Spleen (tissue), 11 donors: ENCODE results near the gene SUN5. TPM values are rescaled to one million over a fixed set of nuclear protein-coding genes. Genes with fewer than 3 reads are reported as not detected.

ENCODE experiments used
- DNase-seq: peaks from one replicate; pipeline ENCODE4 v3.0.0-alpha.2; 2020
- H3K27ac ChIP-seq, 8 donors: fragments of 200-600 bp; sonication (generic) in 7 of 8; 1 replicate in 4 of 8; 2 replicates in 4 of 8; pipeline versions ENCODE4 v1.5.0 to v1.8.0; 2016 to 2021; ENCODE audit warnings: inconsistent platforms in 4 of 8, mild to moderate bottlenecking in 4 of 8, moderate library complexity in 1 of 8
- H3K27me3 ChIP-seq, 7 donors: fragments of 200-600 bp; sonication (generic) in 6 of 7; replicated peaks in 1 of 7; 1 replicate in 4 of 7; 2 replicates in 3 of 7; pipeline versions ENCODE4 v1.5.0 to v1.8.0; 2016 to 2021; ENCODE audit warnings: inconsistent platforms in 3 of 7, mild to moderate bottlenecking in 1 of 7
- H3K36me3 ChIP-seq, 6 donors: fragments of 200-600 bp; sonication (generic) in 5 of 6; 1 replicate in 4 of 6; 2 replicates in 2 of 6; pipeline versions ENCODE4 v1.5.0 to v1.8.0; 2016 to 2021; ENCODE audit warnings: inconsistent platforms in 2 of 6
- H3K4me1 ChIP-seq, 6 donors: fragments of 200-600 bp; sonication (generic) in 5 of 6; 1 replicate in 3 of 6; 2 replicates in 3 of 6; pipeline versions ENCODE4 v1.5.0 to v1.8.0; 2016 to 2021; ENCODE audit warnings: inconsistent platforms in 3 of 6
- H3K4me3 ChIP-seq, 8 donors: fragments of 200-600 bp; sonication (generic) in 7 of 8; 1 replicate in 4 of 8; 2 replicates in 4 of 8; pipeline versions ENCODE4 v1.5.0 to v1.8.0; 2016 to 2021; ENCODE audit warnings: inconsistent platforms in 4 of 8, mild to moderate bottlenecking in 4 of 8, moderate library complexity in 2 of 8
- H3K9me3 ChIP-seq, 8 donors: fragments of 200-600 bp; sonication (generic) in 7 of 8; 1 replicate in 4 of 8; 2 replicates in 4 of 8; pipeline versions ENCODE4 v1.5.0 to v1.8.0; 2016 to 2021; ENCODE audit warnings: inconsistent platforms in 4 of 8
- POLR2A ChIP-seq, 3 donors: fragments of 450-650 bp; IDR thresholded peaks; one replicate each; pipeline ENCODE4 v1.5.1; 2017; ENCODE audit warnings: antibody characterized with exemption in 3 of 3, mild to moderate bottlenecking in 1 of 3
- POLR2AphosphoS5 ChIP-seq, 3 donors: sonication (generic); formaldehyde crosslinking; IDR thresholded peaks; one replicate each; pipeline ENCODE4 v1.5.1; 2017; ENCODE audit warnings: antibody characterized with exemption in 3 of 3
- WGBS, 5 donors: extraction: QIAGEN DNeasy Blood & Tissue Kit in 3 of 5; methylation state at CpG; one replicate each; pipeline versions ENCODE4 v1.1.5 to v1.1.7; 2013 to 2018; 5-methylcytosine and 5-hydroxymethylcytosine counted together
- intact Hi-C: fragments of 100-400 bp; cut with DNase I; formaldehyde crosslinking; loops from one replicate; pipeline ENCODE4 v1.15.0; 2023; ENCODE audit warnings: low total_unique reads
- polyA plus RNA-seq, 3 donors: library from polyadenylated mRNA; stranded (reverse); fragments of 200-250 nt; gene quantifications; one replicate each; pipeline ENCODE4 v1.2.1, GENCODE V29; 2013
- total RNA-seq, 7 donors: library from RNA; depleted of rRNA in 3 of 7; stranded (reverse); fragments of >200 nt in 3 of 7; fragmentation: NEBNext Ultra II Directional in 4 of 7; extraction: Animal tissue kit (Norgen Biotek cat#: 25700) in 4 of 7; gene quantifications; one replicate each; pipeline versions ENCODE4 v1.1.0 to v1.2.1, GENCODE V29; 2016 to 2021
- TF ChIP-seq, protein P1 (sequence below), 11 experiments: fragments of 200-600 bp in 7 of 11; fragments of 450-650 bp in 4 of 11; sonication (generic) in 4 of 11; IDR thresholded peaks in 8 of 11; conservative IDR thresholded peaks in 3 of 11; 1 replicate in 7 of 11; 2 replicates in 4 of 11; pipeline versions ENCODE4 v1.4.0 to v1.8.0; 2016 to 2021; ENCODE audit warnings: antibody characterized with exemption in 11 of 11, inconsistent platforms in 4 of 11, mild to moderate bottlenecking in 1 of 11
- donor health status: healthy with polysubstance abuse.
- donor health status: DM: no; HTN: no; CAD: no; lungs with moderate emphysema.
- donor health status: DM: no; HTN: no; CAD: no.
- donor health status: Bipolar disorder and iron deficiency.
- donor health status: healthy.
- donor health status: DM: no; HTN: no; CAD: no.
- donor health status: DM: yes; HTN: yes; CAD: no.

Gene SUN5
- total and polyA plus RNA-seq, 10 donors: not detected

DNA sequence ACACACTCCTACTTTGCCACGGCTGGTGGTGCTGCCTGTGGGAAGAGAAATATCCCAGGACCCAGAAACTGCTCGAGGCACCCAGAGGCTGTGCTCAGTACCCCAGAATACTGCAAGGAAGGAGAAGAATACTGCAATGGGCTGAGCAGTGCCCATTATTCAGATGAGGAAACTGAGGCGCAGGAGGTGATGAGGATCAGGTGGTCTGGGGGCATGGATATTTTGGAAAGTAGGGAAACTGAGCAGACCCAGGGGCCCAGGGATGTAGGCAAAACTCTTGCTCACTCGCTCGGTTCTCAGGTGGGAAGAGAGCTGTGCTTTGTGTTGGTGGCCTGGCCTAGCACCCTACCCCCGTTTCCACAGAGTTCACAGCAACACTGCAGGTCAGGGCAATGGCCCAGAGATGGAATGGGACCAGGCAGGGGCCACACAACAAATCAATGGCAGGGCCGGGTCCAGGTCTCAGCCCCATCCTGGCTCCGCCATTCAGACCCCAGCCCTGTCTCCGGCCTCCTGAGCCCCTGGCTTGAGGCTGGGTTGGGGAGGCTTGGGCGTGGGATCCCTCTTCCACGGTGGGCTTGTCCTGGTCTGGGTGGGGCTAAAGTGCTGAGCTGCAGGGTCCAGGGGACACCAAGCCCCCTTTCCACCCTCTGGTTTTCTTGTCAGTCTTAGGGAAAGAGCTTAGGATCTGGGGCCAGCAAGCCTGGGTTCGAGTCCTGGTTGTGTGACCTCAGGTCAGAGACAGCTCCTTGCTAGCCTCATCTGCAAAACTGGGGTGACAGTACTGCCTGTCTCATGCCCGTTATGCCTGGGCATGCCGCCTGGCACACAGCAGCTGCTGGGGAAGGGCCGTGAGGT, 33.9 kb downstream of the SUN5 start:
- H3K4me1 ChIP-seq: peaks cover 20 to 90% (median 78%) of the 10 kb centered on the region in 6 donors
- DNase-seq: no peak
- 87 to 96% (median 92%) methylated on average over 12 to 15 of the region's 15 CpGs for WGBS, 5 donors

DNA sequence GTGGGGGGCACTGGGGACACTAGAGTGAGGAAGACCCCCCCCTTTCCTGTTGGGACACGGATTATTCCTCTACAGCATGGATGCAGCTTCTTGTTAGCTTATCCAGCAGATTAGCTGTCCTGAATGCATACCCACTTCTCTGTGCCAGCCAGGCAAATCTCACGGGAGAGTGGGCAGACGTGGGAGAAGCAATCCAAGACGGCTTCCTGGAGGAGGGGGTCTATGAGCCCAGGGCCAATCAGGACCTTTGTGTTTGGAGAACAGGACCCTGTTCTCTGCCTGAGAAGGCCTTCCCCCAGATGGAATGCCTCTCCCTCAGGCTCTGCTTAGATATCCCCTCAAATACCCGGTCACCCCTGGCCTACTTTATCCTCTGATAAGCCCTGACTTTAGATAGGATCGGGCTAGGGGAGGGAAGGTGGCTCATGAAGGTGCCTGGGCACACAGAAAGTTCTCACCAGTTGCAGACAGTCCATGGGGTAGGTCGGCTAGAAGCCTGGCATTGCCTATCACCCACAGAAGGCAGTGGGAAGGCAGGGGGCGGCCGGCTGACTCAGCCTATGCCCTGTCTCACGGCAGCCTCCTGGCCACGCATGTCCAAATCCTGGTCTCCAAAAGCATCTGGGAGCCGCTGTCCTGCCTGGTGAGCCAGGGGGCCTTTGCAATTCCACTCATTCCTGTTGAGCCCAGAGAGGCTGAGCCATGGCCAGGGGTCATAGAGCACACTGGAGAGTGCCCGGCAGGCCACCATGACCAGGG, 34.7 kb downstream of the SUN5 start:
- intact Hi-C loops: no loop called here
- WGBS, 5 donors: 87 to 94% (median 91%) methylated on average over 10 to 13 of the region's 13 CpGs
- Histone ChIP-seq H3K36me3 (no peaks in the 10 kb centered on the region), H3K27me3 (no peaks in the 10 kb centered on the region), H3K27ac (peak overlapping the region in 7 of 8 donors; percentile 14 to 95 (median 88)), H3K9me3 (no peaks in the 10 kb centered on the region), H3K4me1 (peaks cover 20 to 93% (median 80%) of the 10 kb centered on the region in 6 donors), H3K4me3 (no peak overlapping the region)
- DNase-seq: peak; percentile 36
- TF ChIP-seq POLR2AphosphoS5 (IDR thresholded peaks at IDR 0.05): no peak
- TF ChIP-seq, protein P1, sequence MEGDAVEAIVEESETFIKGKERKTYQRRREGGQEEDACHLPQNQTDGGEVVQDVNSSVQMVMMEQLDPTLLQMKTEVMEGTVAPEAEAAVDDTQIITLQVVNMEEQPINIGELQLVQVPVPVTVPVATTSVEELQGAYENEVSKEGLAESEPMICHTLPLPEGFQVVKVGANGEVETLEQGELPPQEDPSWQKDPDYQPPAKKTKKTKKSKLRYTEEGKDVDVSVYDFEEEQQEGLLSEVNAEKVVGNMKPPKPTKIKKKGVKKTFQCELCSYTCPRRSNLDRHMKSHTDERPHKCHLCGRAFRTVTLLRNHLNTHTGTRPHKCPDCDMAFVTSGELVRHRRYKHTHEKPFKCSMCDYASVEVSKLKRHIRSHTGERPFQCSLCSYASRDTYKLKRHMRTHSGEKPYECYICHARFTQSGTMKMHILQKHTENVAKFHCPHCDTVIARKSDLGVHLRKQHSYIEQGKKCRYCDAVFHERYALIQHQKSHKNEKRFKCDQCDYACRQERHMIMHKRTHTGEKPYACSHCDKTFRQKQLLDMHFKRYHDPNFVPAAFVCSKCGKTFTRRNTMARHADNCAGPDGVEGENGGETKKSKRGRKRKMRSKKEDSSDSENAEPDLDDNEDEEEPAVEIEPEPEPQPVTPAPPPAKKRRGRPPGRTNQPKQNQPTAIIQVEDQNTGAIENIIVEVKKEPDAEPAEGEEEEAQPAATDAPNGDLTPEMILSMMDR (IDR thresholded peaks at IDR 0.05 in 8 of 11, conservative IDR thresholded peaks at IDR 0.05 in 3 of 11): no peak
- TF ChIP-seq POLR2A (IDR thresholded peaks at IDR 0.05): no peak

More for the DNA sequence above, 33.9 kb downstream of the SUN5 start:
- no peak overlapping the region for H3K4me3 ChIP-seq
- no peaks in the 10 kb centered on the region for H3K27me3 ChIP-seq
- H3K36me3 ChIP-seq: no peaks in the 10 kb centered on the region
- TF ChIP-seq POLR2A (IDR thresholded peaks at IDR 0.05) (no peak), POLR2AphosphoS5 (IDR thresholded peaks at IDR 0.05) (no peak)
- TF ChIP-seq, protein P1 (IDR thresholded peaks at IDR 0.05 in 8 of 11, conservative IDR thresholded peaks at IDR 0.05 in 3 of 11): no peak
- H3K9me3 ChIP-seq: no peaks in the 10 kb centered on the region
- intact Hi-C loops: no loop called here
- peak overlapping the region; percentile 77 to 95 (median 87) for H3K27ac ChIP-seq

DNA sequence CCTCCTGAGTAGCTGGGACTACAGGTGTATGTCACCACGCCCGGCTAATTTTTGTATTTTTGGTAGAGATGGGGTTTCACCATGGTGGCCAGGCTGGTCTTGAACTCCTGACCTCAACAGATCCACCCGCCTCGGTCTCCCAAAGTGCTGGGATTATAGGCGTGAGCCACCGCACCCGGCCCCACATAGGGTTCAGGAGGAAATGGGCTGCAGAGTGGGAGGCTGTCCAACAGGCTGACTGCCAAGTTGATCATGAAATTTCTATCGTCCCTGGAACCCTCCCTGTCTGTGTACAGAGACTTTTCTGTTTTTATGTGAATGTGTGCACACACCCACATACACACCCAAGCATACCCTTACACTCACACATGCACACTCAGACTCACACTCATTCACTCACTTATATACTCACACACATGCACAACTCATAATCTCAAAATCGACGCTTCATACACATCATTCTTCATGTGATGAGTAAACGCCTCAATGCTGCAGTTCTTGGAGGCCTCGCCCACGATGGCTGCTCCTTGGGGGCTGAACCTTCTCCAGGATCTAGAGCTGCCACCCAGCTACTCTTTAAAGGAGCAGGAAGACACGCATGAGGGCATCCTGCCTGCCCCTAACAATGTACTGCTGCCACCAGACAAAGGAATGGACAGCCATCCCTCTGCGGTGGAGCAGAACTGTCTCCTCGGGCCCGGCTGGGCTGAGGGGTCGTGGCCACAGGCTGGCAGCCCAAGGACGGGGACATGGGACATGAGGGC, 35.6 kb downstream of the SUN5 start:
- intact Hi-C loops: no loop called here
- Histone ChIP-seq H3K4me3 (no peak overlapping the region), H3K27ac (peak overlapping the region in 6 of 8 donors; percentile 14 to 95 (median 87)), H3K27me3 (no peaks in the 10 kb centered on the region), H3K9me3 (no peaks in the 10 kb centered on the region), H3K36me3 (no peaks in the 10 kb centered on the region), H3K4me1 (peaks cover 20 to 86% (median 80%) of the 10 kb centered on the region in 6 donors)
- 60 to 72% (median 65%) methylated on average over 17 to 19 of the region's 19 CpGs for WGBS, 5 donors
- no peak for DNase-seq
- TF ChIP-seq POLR2AphosphoS5 (IDR thresholded peaks at IDR 0.05) (no peak), POLR2A (IDR thresholded peaks at IDR 0.05) (no peak)
- TF ChIP-seq, protein P1 (IDR thresholded peaks at IDR 0.05 in 8 of 11, conservative IDR thresholded peaks at IDR 0.05 in 3 of 11): no peak
